ENCODE results near the gene PHLPP1.
"Not testable (repeated sequence)": the region's sequence is repeated elsewhere in the genome, so short reads cannot be mapped to it uniquely, and the experiment has no call there.

PHLPP1 gene

DNA sequence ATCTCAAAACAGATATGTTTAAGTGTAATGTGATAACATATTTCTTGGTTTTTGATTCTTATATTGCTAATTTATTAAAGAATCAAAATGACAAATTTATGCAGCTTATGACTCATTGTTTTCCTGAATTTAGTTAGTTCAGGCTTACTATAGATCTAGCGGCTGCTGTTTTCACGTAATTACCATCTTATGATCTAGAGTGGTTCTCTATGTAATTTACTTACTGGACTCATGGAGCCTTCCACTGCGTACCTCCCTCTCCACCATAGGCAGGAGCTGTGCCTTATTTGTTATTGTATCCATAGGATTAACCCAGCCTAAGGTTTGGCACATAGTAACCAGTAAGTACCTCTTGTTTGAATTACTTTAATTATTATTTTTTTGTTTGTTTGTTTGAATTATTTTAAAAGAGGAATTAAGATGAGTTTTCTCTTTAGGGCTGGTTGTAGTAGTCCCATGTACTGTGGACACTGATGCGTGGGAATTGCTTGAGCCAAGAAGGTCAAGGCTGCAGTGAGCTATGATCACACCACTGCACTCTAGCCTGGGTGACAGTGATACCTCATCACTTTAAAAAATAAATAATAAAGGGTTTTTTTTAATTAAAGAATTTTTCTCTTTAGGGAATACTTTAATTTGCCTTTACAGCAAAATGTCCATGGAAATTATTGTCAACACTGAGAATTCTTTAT lies 165.5 kb downstream of the PHLPP1 start:
- DNase-seq (ENCODE audit: low read depth in 2 of 2, low spot score in 1 of 2) = no peak

- no peak for DNase-seq (ENCODE audit: low read depth in 2 of 2, low spot score in 1 of 2)
Observed at GRCh38 chr18:62881509-62882016, 166.2 kb downstream of the PHLPP1 start.

GRCh38 chr18:62883937-62884735 lies 168.8 kb downstream of the PHLPP1 start:
- no peak for DNase-seq (ENCODE audit: low read depth in 2 of 2, low spot score in 1 of 2)

DNA sequence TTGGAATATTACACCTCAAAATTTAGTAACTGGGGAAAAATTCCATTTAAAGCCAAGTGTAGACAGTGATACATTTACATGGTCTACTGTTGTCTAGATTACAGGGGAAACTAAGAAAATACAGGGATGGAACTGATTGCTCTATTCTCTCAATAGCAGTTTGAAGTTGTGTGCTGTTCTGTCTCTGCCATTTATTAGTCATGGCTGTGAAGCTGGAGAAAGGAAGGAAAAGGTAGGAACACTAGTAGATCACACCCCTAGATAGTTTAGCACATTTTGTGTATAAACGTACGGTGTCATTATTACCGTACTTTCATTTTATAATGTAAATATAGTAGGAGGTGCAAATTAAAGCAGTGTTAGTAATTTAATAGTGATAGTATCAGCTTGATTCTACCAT lies 170.5 kb downstream of the PHLPP1 start:
- no peak for DNase-seq (ENCODE audit: low read depth in 2 of 2, low spot score in 1 of 2)

GRCh38 chr18:62894681-62895390 lies 179.5 kb downstream of the PHLPP1 start:
- DNase-seq (ENCODE audit: low read depth in 2 of 2, low spot score in 1 of 2) = no peak

- DNase-seq (ENCODE audit: low read depth in 2 of 2, low spot score in 1 of 2) = no peak
Observed at GRCh38 chr18:62897153-62897552, 181.8 kb downstream of the PHLPP1 start.

GRCh38 chr18:62898359-62898758 lies 183.0 kb downstream of the PHLPP1 start:
- DNase-seq (ENCODE audit: low read depth in 2 of 2, low spot score in 1 of 2) = no peak

- no peak for DNase-seq (ENCODE audit: low read depth in 2 of 2, low spot score in 1 of 2)
Observed at GRCh38 chr18:62899534-62899933, 184.2 kb downstream of the PHLPP1 start.

GRCh38 chr18:62900132-62900883 lies 185.0 kb downstream of the PHLPP1 start:
- no peak for DNase-seq (ENCODE audit: low read depth in 2 of 2, low spot score in 1 of 2)

GRCh38 chr18:62902776-62903175 lies 187.4 kb downstream of the PHLPP1 start:
- DNase-seq (ENCODE audit: low read depth in 2 of 2, low spot score in 1 of 2) = no peak

- no peak for DNase-seq (ENCODE audit: low read depth in 2 of 2, low spot score in 1 of 2)
Observed at GRCh38 chr18:62904396-62905285, 189.3 kb downstream of the PHLPP1 start.

- no peak for DNase-seq (ENCODE audit: low read depth in 2 of 2, low spot score in 1 of 2)
Observed at GRCh38 chr18:62912885-62913284, 197.5 kb downstream of the PHLPP1 start.

GRCh38 chr18:62913824-62914223 lies 198.5 kb downstream of the PHLPP1 start:
- not testable (repeated sequence) for DNase-seq (ENCODE audit: low read depth in 2 of 2, low spot score in 1 of 2)

DNA sequence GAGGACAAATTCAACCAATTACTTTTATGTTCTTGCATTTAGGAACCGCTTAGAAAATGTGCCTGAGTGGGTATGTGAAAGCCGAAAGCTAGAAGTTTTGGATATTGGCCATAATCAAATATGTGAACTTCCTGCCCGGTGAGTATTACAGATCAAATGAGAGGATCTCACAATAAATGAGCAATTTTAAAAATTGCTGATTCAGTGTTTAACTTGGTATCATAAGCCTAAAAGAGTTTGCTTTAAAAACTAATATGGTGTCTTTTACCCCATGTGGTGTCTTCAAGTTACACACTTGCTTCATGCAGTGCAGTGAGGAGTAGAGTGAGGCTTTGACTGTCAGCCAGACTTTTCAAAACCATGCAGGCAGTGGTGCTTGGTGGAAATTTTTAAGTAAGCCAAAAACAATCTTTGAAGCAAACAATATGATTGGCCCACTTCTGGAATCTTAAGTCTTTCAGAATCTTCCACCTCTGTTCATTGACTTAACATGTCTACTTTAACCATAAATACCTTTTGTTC lies 199.6 kb downstream of the PHLPP1 start:
- DNase-seq (ENCODE audit: low read depth in 2 of 2, low spot score in 1 of 2) = no peak

GRCh38 chr18:62918361-62918760 lies 203.0 kb downstream of the PHLPP1 start:
- DNase-seq (ENCODE audit: low read depth in 2 of 2, low spot score in 1 of 2) = no peak

- DNase-seq (ENCODE audit: low read depth in 2 of 2, low spot score in 1 of 2) = no peak
Observed at GRCh38 chr18:62919109-62919838, 203.9 kb downstream of the PHLPP1 start.

DNA sequence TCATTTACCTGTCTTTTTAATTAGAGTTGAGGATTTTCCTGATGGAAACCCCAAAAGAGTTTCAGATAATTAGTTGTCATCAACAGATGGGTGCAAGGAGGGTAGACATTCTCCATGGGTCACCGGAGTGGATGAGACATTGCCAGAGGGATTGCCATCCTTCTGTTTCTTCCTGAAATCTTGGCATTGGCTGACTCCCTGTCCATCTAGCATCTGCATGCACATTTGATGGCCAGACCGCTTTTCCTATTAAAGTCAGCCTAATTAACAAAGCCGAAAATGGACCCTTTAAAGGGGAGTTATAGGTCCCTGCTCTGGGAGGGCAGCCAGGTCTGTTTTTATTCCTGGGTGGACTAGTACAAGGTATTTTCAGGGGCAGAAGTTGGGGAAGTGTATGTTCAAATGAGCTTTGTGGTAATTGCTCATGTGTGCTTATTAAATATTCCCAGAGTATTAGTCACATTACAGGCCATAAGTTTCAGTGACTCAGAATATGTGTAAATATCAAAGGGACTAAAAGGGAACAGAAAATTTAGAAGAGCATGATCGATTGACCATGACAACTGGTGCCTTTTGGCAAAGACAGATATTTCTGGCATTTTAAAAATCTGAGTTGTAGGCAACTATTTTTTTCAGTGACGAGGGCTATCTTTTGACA lies 209.8 kb downstream of the PHLPP1 start:
- DNase-seq (ENCODE audit: low read depth in 2 of 2, low spot score in 1 of 2) = no peak

GRCh38 chr18:62928326-62928725 lies 213.0 kb downstream of the PHLPP1 start:
- no peak for DNase-seq (ENCODE audit: low read depth in 2 of 2, low spot score in 1 of 2)

All from stimulated activated CD8-positive, alpha-beta memory T cell treated with anti-CD3 and anti-CD28 coated beads, Interleukin-4, amount 100 ng/mL, for 1 hour (primary cell).